ENCODE results near the gene EPB41L4A. TPM values are rescaled to one million over a fixed set of nuclear protein-coding genes. Genes with fewer than 3 reads are reported as not detected.

EPB41L4A gene
- total RNA-seq, 4 donors from 2014 or later: 8.3 to 33.8 (median 21.6) TPM

- Histone ChIP-seq H3K36me3 (no peaks in the 10 kb centered on the region), H3K27me3 (no peaks in the 10 kb centered on the region), H3K27ac (replicated peaks in 1 of 4) (no peak overlapping the region), H3K9me3 (no peaks in the 10 kb centered on the region), H3K4me1 (peaks cover 0 to 8% (median 0%) of the 10 kb centered on the region in 4 donors), H3K4me3 (no peak overlapping the region)
- 85% methylated on average over 3 of the region's 3 CpGs for whole genome bisulfite sequencing
- DNase-seq (ENCODE audit: extremely low spot score): no peak
- intact Hi-C loops (cut with DNase I): no loop called here
- TF ChIP-seq EP300 (IDR thresholded peaks at IDR 0.05) (no peak), POLR2AphosphoS5 (IDR thresholded peaks at IDR 0.05) (no peak), POLR2A (IDR thresholded peaks at IDR 0.05; ENCODE audit: low read depth) (no peak)
- TF ChIP-seq, protein P1, sequence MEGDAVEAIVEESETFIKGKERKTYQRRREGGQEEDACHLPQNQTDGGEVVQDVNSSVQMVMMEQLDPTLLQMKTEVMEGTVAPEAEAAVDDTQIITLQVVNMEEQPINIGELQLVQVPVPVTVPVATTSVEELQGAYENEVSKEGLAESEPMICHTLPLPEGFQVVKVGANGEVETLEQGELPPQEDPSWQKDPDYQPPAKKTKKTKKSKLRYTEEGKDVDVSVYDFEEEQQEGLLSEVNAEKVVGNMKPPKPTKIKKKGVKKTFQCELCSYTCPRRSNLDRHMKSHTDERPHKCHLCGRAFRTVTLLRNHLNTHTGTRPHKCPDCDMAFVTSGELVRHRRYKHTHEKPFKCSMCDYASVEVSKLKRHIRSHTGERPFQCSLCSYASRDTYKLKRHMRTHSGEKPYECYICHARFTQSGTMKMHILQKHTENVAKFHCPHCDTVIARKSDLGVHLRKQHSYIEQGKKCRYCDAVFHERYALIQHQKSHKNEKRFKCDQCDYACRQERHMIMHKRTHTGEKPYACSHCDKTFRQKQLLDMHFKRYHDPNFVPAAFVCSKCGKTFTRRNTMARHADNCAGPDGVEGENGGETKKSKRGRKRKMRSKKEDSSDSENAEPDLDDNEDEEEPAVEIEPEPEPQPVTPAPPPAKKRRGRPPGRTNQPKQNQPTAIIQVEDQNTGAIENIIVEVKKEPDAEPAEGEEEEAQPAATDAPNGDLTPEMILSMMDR (IDR thresholded peaks at IDR 0.05): no peak
These were observed 98.7 kb downstream of the EPB41L4A start for GRCh38 chr5:112320408-112320807.

DNA sequence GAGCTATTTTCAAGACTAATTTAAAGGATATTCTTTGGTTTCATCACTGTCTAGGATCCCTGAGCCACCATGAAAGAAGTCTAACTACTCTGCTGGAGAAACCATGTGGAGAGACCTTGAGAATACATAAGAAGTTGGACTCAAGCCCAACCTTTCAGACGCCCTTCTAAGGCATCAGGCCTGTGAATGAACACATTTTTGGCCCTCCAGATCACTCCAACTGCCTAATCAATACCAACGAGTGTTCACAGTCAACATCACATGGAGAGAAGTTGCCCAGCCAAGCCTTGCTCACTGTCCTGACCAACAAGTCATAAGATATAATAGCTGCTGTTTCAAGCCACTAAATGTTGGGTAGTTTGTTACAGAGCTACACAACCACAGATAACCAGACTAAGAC, 100.7 kb downstream of the EPB41L4A start:
- no peak for DNase-seq (ENCODE audit: extremely low spot score)
- peaks cover 0 to 8% (median 0%) of the 10 kb centered on the region in 4 donors for H3K4me1 ChIP-seq
- H3K27me3 ChIP-seq: no peaks in the 10 kb centered on the region
- H3K36me3 ChIP-seq: no peaks in the 10 kb centered on the region
- no peak overlapping the region for H3K4me3 ChIP-seq
- intact Hi-C loops (cut with DNase I): no loop called here
- H3K9me3 ChIP-seq: no peaks in the 10 kb centered on the region
- no peak for TF ChIP-seq POLR2A (IDR thresholded peaks at IDR 0.05; ENCODE audit: low read depth)
- no peak for TF ChIP-seq POLR2AphosphoS5 (IDR thresholded peaks at IDR 0.05)
- TF ChIP-seq EP300 (IDR thresholded peaks at IDR 0.05): no peak
- TF ChIP-seq, protein P1 (IDR thresholded peaks at IDR 0.05): no peak
- no peak overlapping the region for H3K27ac ChIP-seq (replicated peaks in 1 of 4)
- WGBS: 60% methylated on average over 2 of the region's 2 CpGs

DNA sequence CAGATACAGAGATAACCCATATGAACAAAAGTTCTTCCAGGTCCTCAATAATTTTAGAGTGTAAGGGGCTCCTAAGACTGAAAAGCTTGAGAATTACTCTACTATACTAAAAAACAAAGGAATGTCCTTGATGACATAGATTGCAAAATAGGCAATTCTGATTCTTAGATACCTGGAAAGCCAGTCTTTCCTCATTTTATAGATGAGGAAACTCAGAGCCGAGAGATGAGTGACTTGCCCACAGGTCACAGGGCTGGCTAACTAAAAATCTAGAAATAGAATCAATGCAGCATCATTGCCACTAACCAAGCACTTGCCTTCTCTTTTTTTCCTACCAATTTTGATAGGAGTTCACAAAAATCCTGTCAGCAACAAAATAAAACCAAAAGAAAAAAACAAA, 101.2 kb downstream of the EPB41L4A start:
- H3K27me3 ChIP-seq: no peaks in the 10 kb centered on the region
- no peak overlapping the region for H3K27ac ChIP-seq (replicated peaks in 1 of 4)
- no peaks in the 10 kb centered on the region for H3K9me3 ChIP-seq
- WGBS: 86% methylated on average over 1 of the region's 1 CpG
- DNase-seq (ENCODE audit: extremely low spot score): no peak
- H3K4me1 ChIP-seq: peaks cover 0 to 8% (median under 1%) of the 10 kb centered on the region in 4 donors
- intact Hi-C loops (cut with DNase I): no loop called here
- TF ChIP-seq POLR2AphosphoS5 (IDR thresholded peaks at IDR 0.05): no peak
- no peak for TF ChIP-seq EP300 (IDR thresholded peaks at IDR 0.05)
- no peak for TF ChIP-seq POLR2A (IDR thresholded peaks at IDR 0.05; ENCODE audit: low read depth)
- TF ChIP-seq, protein P1 (IDR thresholded peaks at IDR 0.05): no peak
- H3K4me3 ChIP-seq: no peak overlapping the region
- no peaks in the 10 kb centered on the region for H3K36me3 ChIP-seq

DNA sequence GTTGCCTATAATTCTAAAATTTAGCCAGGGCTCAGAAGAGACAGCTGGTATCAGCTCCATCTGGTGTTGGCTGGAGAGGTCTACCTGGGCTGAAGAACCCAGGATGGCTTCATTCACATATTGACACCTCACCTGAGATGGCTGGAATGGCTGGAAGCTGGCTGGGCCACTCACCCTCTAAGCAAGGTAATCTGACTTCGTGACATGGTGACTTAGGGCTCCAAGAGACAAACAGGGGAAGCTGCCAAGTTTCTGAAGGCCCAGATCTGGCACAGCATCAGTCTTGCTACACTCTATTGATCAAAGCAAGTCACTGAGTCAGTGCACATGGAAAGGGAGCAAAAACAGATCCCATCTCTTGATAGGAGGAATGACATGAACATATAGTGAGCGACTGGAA, 102.3 kb downstream of the EPB41L4A start:
- Histone ChIP-seq H3K36me3 (no peaks in the 10 kb centered on the region), H3K4me1 (peaks cover 0 to 8% (median 3%) of the 10 kb centered on the region in 4 donors), H3K4me3 (no peak overlapping the region), H3K9me3 (no peaks in the 10 kb centered on the region), H3K27me3 (no peaks in the 10 kb centered on the region), H3K27ac (replicated peaks in 1 of 4) (no peak overlapping the region)
- WGBS: 78% methylated on average over 2 of the region's 2 CpGs
- no peak for DNase-seq (ENCODE audit: extremely low spot score)
- intact Hi-C loops (cut with DNase I): no loop called here
- TF ChIP-seq EP300 (IDR thresholded peaks at IDR 0.05) (no peak), POLR2A (IDR thresholded peaks at IDR 0.05; ENCODE audit: low read depth) (no peak), POLR2AphosphoS5 (IDR thresholded peaks at IDR 0.05) (no peak)
- TF ChIP-seq, protein P1 (IDR thresholded peaks at IDR 0.05): no peak

DNA sequence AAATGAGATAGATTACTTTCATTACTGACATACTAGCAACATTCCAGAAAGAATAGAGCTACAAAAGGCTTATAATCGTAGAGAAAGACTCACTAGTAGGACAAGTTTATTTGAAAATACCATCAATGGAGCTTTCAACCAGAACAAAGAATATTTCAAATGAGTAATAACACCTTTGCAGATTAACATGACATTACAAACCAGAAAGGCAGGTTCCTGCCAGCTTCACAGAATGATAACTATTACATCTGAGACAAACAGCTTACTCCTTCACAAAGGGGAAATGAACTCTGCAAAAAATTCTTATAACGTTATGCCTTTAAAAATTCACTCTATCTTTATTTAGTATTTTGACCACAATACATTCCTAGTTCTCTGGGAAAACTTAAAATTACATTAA, 103.1 kb downstream of the EPB41L4A start:
- intact Hi-C loops (cut with DNase I): no loop called here
- H3K4me1 ChIP-seq: peaks cover 0 to 7% (median 3%) of the 10 kb centered on the region in 4 donors
- TF ChIP-seq POLR2AphosphoS5 (IDR thresholded peaks at IDR 0.05) (no peak), EP300 (IDR thresholded peaks at IDR 0.05) (no peak), POLR2A (IDR thresholded peaks at IDR 0.05; ENCODE audit: low read depth) (no peak)
- TF ChIP-seq, protein P1 (IDR thresholded peaks at IDR 0.05): no peak
- 51% methylated on average over 2 of the region's 2 CpGs for WGBS
- no peaks in the 10 kb centered on the region for H3K36me3 ChIP-seq
- no peaks in the 10 kb centered on the region for H3K27me3 ChIP-seq
- no peak overlapping the region for H3K4me3 ChIP-seq
- H3K27ac ChIP-seq (replicated peaks in 1 of 4): no peak overlapping the region
- DNase-seq (ENCODE audit: extremely low spot score): no peak
- H3K9me3 ChIP-seq: no peaks in the 10 kb centered on the region
